NCI-H226 (cell line): ENCODE results near the gene B3GAT3.
"Not testable (repeated sequence)": the region's sequence is repeated elsewhere in the genome, so short reads cannot be mapped to it uniquely, and the experiment has no call there.

ENCODE experiments used
- DNase-seq: peaks from one replicate; pipeline ENCODE4 v3.0.0-alpha.2; 2015

B3GAT3 gene

GRCh38 chr11:62577046-62577714, 44.6 kb downstream of the B3GAT3 start:
- no peak for DNase-seq

- no peak for DNase-seq
Observed at GRCh38 chr11:62575837-62576236, 45.9 kb downstream of the B3GAT3 start.

GRCh38 chr11:62575156-62575555, 46.6 kb downstream of the B3GAT3 start:
- DNase-seq = no peak

GRCh38 chr11:62574363-62575071, 47.3 kb downstream of the B3GAT3 start:
- DNase-seq = no peak

GRCh38 chr11:62573592-62574362, 48.0 kb downstream of the B3GAT3 start, which contains the start of gene EEF1G:
EEF1G (minus strand) TSS chr11:62573891; CDS start chr11:62573842, 49 bp downstream.
- peak; percentile 97 for DNase-seq

GRCh38 chr11:62573006-62573591, 48.7 kb downstream of the B3GAT3 start:
- no peak for DNase-seq

- DNase-seq = no peak
Observed at GRCh38 chr11:62572431-62572830, 49.4 kb downstream of the B3GAT3 start.

GRCh38 chr11:62571493-62571892, 50.3 kb downstream of the B3GAT3 start:
- not testable (repeated sequence) for DNase-seq

- DNase-seq = not testable (repeated sequence)
Observed at GRCh38 chr11:62570903-62571302, 50.9 kb downstream of the B3GAT3 start.

- no peak for DNase-seq
Observed at GRCh38 chr11:62569611-62570010, 52.2 kb downstream of the B3GAT3 start.

GRCh38 chr11:62567018-62567633, 54.7 kb downstream of the B3GAT3 start:
- no peak for DNase-seq

- DNase-seq = no peak
Observed at GRCh38 chr11:62566247-62566646, 55.5 kb downstream of the B3GAT3 start.
